ENCODE data around the gene TBC1D22A.

DNA sequence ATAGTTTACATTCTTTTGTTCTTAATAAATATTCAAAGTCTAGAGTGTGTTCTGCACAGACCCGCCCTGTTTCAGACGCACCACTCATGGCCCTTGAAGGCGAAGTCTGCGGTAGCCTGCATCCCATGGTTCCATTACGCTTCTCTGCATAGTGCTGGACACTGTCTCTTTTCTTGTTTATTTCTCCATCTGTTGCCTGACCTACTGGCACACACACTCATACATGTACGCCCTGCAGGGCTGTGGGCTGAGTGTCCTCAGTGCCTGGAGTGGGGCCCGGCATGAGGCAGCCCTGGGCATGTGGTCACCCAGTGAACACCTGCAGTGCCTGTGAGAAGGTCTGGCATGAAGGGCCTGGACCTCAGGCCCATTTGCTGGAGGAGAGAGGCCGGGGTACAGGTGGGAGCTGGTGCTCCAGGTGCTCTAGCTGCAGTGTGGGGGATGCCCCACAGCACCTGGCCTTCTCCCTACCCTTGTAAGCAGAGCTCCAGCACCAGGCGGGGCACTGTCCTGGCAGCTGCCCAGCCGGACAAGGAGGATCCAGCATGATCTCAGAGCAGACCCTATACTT, 404.1 kb downstream of the TBC1D22A start:
- TF ChIP-seq, protein P1, sequence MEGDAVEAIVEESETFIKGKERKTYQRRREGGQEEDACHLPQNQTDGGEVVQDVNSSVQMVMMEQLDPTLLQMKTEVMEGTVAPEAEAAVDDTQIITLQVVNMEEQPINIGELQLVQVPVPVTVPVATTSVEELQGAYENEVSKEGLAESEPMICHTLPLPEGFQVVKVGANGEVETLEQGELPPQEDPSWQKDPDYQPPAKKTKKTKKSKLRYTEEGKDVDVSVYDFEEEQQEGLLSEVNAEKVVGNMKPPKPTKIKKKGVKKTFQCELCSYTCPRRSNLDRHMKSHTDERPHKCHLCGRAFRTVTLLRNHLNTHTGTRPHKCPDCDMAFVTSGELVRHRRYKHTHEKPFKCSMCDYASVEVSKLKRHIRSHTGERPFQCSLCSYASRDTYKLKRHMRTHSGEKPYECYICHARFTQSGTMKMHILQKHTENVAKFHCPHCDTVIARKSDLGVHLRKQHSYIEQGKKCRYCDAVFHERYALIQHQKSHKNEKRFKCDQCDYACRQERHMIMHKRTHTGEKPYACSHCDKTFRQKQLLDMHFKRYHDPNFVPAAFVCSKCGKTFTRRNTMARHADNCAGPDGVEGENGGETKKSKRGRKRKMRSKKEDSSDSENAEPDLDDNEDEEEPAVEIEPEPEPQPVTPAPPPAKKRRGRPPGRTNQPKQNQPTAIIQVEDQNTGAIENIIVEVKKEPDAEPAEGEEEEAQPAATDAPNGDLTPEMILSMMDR (IDR thresholded peaks at IDR 0.05; ENCODE audit: insufficient read depth, low read depth, low read length), result no peak
- TF ChIP-seq EZH2 (IDR thresholded peaks at IDR 0.05; ENCODE audit: insufficient read depth, low read length), result no peak

Data from astrocyte (in vitro differentiated cells and primary cell).